Retina (tissue), 1 donor: ENCODE results near the gene BTN3A1.
"Not testable (repeated sequence)": the region's sequence is repeated elsewhere in the genome, so short reads cannot be mapped to it uniquely, and the experiment has no call there.

ENCODE experiments used
- DNase-seq: peaks from one replicate; pipeline ENCODE4 v3.0.0-alpha.2; 2016

Gene BTN3A1

DNA sequence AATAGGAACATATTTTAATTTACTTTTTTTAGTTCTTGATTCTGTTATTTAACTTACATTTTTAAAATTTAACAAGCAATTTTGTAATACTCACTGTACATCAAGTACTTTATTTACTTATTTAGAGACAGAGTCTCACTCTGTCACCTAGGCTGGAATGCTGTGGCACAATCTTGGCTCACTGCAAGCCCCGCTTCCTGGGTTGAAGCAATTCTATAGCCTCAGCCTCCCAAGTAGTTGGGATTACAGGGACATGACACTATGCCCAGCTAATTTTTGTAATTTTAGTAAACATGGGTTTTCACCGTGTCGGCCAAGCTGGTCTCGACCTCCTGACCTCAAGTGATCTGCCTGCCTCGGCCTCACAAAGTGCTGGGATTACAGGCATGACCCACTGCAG lies 45.2 kb downstream of the BTN3A1 start:
- no peak for DNase-seq

DNA sequence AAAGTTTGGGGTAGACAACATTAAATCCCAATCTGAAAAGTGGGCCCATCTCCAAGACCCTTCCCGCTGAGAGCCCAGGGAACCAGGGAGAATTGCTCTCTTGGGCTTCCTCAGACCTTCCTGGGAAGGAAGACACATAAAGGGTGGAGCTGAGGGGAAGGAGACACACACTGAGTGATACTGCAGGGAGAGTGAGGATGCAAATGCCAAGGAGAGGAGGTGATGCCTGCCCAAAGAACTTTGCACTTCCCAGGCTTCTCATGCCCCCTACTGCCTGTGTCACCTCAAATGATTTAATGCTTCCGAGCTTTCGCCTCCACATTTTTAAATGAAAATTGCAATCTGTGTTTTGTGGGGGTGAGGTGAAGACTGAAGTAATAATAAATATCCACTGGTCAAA lies 48.2 kb downstream of the BTN3A1 start:
- DNase-seq: no peak

- DNase-seq: no peak
Observed at GRCh38 chr6:26452631-26453235, 50.7 kb downstream of the BTN3A1 start.

DNA sequence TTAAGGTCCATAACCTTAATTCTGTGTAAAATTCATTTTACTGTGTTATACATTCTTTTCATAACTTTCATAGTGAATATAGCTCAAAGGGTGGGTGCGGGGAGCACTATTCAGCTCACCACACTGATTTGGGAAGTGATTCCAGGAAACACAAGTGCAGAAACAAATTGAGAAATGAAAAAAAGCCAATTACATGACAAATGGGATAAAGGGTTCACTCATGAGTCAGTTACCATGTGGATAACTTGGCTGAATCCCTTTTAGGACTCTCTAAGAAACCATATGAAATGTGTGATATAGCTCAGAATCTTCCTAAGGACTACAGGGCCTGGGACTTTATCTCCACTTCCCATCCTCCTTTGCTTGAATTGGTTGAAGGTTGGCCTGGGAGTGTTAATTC lies 52.6 kb downstream of the BTN3A1 start:
- DNase-seq: no peak

DNA sequence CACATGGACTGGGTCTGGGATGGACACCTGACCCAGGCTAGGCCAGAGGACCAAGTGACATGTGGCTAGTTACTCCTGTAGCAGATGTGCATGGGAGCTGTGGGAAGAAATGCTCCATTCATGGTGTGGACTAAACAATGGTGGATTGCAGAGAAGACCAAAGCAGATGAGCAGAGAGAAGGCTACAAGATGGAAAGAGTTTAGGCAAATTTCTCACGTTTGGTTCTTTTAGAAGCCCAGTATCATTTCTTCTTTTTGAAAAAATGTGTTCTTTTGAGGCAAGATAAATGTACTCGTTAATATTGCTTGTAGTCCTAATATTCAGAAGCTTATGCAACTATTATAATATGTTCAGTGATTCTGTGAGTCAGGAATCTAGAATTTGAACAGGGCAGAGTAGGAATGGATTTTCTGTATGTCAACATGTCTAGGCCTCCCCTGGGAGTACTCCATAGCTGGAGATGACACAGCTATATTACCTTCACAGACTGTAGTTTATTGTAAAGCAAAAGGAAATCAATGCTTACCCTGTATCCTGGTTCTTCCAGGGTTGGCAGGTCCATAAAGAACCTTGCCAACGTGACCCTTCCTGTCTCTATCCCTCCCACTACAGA lies 53.4 kb downstream of the BTN3A1 start:
- no peak for DNase-seq

DNA sequence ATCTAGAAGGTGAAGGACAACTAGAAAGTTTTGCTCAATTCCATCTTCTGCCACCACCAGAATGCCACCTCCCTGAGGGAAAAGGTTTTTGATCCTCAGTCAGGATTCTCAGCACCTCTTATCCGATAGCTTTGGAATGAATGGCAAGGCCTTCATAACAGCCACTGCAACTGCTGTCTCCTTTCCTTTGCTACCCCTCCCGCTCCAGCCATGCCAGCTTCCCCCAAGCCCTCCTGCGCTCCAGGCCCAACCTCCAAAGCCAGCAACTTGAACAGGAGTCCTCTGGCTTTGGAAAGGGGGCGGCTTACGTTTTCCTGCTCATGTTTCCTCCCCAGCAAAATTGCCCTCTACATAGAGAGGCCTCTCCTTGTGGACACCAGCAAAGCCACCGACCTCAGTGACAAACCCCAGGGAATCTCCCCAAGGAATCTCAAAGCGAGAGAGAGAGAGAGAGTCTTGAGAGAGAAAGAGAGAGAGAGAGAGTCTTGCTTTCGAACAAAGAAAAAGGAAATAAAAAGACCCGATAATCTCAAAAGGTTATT lies 55.3 kb downstream of the BTN3A1 start:
- DNase-seq: no peak

DNA sequence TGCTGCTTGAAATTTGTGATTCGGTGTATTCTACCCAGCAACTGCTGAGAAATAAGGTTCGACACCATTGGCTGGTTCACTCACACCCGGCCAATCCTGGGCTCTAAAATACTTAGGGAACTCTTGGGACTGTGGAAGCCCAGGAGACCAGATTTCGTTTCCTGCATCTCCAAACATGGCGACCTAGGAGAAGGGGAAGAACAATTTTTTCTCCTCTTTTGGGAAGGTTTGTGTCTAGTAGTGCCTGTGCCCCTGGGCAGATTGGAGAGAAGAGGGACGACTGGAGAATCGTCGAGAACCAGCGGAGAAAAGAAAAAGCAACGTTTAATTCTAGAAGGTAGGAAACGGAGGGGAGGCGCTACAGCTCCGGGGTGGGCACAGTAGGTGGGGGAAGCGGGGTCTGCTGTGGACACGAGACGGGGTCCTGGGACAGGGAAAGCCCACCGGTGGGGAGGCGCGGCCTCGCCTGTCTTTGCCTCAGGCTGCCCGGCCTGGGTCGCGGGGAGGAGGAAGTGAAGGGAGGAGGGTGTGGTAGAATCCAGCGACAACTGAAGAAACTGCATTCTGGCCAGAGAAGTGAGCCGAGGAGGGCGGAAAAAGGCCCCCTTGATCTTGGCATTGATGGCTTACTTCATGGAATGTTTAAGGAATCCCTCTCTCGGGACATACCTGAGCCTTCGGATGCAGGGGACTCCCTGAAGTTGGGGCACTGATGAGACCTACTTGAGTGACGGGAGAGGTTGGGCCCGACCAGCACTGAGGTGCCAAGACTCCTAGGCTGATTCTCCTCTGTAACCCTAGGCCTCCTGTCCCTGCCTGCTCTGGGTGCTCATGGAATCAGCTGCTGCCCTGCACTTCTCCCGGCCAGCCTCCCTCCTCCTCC lies 56.0 kb downstream of the BTN3A1 start, which contains the start of gene BTN2A1:
Gene BTN2A1, plus strand, starts transcription at position 150 of the 883 bp plus-strand sequence. Its CDS starts 682 bp downstream, at position 832.
- DNase-seq: peak; percentile 90

GRCh38 chr6:26459023-26459810 lies 57.1 kb downstream of the BTN3A1 start:
- DNase-seq: no peak

GRCh38 chr6:26461353-26461752 lies 59.3 kb downstream of the BTN3A1 start:
- DNase-seq: not testable (repeated sequence)

DNA sequence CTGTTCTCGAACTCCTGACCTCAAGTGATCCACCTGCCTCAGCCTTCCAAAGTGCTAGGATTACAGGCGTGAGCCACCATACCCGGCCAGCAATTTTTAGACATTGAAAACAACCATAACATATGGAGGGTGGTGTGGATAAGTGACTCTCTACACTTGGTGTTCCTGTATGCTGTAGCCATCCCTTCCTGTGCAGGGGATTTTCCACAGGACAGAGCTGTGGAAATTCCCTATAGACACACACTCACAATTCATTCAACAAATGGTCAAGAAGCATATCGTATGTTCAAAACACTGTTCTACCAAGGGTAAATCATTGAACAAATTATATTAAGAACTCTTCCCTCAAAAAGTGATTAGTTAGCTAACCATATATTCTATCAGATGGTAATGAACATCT lies 61.9 kb downstream of the BTN3A1 start:
- no peak for DNase-seq

DNA sequence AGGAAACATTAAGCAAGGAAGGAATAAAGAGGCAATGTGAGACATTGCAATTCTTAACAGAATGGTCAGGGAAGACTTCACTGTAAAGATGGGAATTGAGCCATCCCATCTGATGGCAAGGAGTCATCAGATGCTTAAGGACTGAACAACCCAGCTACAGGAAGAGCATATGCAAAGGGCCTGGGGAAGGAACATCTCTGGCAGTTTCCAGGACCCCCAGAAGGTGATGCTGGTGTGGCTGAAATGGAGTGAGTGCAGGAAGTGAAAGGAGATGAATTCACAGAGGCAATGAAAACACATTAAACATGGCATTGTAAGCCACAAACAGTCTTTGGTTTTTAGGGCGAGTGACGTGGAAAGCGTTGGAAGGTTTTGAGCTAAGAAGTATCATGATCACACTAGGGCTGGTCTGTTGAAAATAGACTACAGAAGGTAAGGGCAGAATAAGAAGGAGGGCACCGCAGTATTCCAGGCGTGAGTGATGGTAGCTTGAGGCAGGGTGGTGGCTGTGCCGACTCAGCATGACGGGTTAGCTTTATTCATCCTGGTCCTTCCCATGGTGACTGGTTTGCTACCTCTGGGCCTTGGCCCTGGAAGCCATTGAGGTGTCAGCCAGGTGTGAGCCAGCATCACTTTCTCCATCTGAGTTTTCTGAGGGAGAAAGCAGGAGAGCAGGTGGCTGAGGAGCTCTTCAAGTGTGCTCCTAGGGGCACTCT lies 62.5 kb downstream of the BTN3A1 start:
- no peak for DNase-seq
